GM21526 (cell line): ENCODE data around the gene OR51B5.
"Not testable (repeated sequence)": the region's sequence is repeated elsewhere in the genome, so short reads cannot be mapped to it uniquely, and the experiment has no call there.

Experiments used
- ATAC-seq: cut with Tn5 transposase; IDR thresholded peaks from one replicate; pipeline ENCODE4 v1.9.1; 2021; ENCODE audit warnings: moderate library complexity; ENCODE audit not compliant: unreplicated experiment, low FRiP score

Gene OR51B5

DNA sequence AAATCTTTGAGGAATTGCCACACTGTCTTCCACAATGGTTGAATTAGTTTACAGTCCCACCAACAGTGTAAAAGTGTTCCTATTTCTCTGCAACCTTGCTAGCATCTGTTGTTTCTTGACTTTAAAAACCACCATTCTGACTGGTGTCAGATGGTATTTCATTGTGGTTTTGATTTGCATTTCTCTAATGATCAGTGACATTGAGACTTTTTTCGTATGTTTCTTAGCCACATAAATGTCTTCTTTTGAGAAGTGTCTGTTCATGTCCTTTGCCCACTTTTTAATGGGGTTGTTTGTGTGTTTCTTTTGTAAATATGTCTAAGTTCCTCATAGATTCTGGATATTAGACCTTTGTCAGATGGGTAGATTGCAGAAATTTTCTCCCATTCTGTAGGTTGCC lies 6.1 kb downstream of the OR51B5 start:
- not testable (repeated sequence) for ATAC-seq

DNA sequence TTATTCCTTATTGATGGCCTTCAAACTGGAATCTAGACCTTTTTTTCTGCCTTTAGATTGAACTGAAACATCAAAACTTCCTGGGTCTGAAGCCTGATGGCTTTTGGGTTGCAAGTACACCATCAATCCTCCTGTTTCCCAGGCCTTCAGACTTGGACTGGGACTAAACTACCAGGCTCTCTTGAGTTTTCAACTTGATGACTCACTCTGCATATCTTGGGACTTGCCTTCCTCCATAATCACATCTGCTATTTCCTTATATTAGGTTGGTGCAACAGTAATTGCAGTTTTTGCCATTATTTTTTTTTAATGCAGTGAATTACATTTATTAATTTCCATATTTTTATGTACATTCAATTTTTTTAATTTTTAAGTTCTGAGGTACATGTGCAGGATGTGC lies 7.0 kb downstream of the OR51B5 start:
- no peak for ATAC-seq

DNA sequence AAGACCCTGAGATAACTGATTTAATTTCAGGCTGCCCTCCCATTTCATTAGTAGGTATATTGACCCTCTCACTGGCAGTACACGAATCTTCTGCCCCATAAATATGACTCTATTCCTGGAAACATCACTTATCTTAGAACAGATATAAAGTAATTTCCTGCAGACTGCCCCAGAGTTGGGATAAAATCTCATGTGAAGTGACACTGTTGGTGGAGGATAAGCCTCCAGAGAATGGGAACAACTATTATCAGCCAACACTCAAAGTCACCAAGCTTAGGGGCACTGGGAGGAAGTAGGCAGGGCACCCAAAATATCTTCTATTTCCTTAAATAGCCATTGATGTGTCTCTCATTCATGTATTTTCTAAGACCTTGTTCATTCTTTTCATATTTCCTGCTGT lies 8.2 kb downstream of the OR51B5 start:
- no peak for ATAC-seq

DNA sequence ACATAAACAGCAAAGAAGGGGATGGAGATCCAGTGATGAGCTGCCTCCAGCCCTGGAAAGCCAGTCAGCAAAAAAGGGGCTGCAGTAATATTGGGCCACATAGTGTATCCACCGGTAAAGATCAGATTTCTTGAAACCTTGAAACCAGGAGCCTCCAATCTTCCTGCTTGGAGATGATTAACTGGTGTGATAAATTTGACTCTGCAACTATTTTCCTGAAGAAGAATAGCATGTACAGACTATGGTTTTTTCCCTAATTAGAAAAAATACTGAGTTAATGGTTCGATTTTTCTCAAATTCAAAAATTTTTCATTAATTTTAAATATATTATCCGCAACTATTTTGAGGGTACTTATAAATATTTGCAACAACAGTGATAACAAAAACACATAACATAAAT lies 19.1 kb downstream of the OR51B5 start, which contains the start of gene OR51B2:
Gene OR51B2, minus strand, starts transcription at position 101 of the 400 bp plus-strand sequence. Its CDS starts 0 bp downstream, at position 101.
- no peak for ATAC-seq

DNA sequence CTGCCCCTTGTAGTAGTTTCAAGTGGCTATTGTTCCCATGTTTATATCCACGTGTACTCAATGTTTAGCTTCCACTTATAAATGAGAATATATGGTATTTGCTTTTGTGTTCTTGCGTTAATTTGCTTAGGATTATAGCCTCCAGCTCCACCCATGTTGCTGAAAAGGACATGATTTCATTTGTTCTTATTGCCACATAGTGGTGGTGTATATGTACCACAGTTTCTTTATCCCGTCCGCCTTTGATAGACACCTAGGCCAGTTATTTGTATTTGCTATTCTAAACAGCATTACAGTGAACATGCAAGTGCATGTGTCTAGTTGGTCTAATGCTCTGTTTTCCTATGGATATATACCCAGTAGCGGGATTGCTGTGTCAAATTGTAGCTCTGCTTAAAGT lies 26.0 kb downstream of the OR51B5 start:
- ATAC-seq, result no peak

DNA sequence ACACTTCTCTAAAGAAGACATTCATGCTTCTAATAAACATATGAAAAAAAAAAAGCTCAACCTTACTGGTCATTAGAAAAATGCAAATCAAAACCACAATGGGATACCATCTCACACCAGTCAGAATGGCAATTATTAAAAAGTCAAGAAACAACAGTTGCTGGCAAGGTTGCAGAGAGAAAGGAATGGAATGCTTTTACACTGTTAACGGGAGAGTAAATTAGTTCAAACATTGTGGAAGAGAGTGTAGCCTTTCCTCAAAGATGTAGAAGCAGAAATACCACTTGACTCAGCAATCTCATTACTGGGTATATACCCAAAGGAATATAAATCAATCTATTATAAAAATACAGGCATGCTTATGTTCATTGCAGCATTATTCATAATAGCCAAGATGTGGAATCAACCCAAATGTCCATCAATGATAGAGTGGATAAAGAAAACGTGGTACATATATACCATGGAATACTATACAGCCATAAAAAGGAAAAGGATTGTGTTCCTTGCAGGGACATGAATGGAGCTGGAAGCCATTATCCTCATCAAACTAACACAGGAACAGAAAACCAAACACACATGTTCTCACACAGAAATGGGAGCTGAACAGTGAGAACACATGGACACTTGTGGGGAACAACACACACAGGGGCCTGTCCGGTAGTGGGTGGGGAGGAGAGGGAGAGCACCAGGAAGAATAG lies 29.8 kb downstream of the OR51B5 start:
- ATAC-seq, result not testable (repeated sequence)

DNA sequence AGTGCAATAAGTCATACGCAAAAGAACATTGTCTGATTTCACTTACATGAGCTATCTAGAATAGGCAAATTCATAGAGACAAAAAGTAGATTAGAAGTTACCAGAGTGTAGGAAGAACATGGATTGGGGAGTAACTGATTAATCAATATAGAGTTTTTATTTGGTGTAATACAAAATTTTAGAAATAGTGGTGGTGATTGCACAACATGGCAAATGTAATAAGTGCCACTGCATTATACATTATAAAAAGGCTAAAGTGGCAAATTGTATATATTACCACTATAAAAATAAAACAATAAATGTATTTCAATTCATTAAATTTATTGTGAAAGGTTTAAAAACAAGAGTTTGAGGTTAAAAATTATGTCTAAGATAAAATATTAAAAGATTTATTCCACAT lies 32.9 kb downstream of the OR51B5 start:
- no peak for ATAC-seq

DNA sequence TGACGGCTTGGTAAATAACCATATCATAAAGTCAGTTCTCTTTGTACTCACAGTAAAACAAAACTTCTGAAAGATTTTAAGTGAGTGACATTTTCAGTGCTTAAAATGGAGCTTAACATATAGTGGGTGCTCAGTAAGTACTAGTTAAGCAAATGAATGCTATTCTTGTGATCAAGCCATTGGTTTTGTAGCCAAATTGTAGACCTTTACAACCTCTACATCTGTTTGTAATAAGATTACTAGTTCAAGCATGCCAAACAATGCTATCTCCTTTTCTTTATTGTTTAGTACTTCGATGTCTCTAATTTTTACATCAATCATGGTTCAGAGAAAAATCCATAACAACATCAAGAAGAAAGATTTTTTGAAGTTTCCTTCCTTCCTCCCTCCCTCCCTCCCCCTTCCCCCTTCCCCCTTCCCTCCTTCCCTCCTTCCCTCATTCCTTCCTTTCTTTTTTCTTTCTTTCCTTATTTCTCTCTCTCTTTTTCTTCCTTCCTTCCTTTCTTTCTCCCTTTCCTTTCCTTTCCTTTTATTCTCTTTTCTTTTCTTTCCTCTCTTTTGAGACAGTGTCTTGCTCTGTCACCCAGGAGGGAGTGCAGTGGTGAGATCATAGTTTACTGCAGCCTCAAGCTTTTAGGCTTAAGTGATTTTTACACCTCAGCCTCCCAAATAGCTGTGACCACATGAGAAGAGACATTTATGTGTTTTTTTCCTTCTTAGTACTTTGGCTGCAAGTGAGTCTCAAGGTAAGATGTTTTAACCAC lies 35.9 kb downstream of the OR51B5 start:
- no peak for ATAC-seq

GRCh38 chr11:5304046-5304445 lies 39.3 kb downstream of the OR51B5 start:
- ATAC-seq, result no peak

DNA sequence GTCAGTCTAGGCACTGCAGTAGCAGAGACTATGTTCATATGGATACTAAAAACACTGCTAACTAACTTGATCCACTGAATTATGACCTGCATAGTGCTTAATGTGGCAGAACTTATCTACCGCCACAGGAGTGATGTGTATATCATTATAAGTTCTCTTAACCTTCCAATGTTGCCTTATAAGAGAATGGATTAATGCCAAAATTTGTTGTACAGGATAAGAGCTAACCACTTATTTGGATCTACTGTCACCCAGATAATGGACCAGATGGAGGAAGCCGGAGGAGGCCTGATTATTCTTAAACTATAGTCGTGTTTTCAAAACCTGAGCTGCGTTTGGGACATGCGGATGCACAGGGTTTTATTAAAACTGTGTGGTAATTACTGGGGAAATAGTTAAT lies 39.7 kb downstream of the OR51B5 start:
- no peak for ATAC-seq

- ATAC-seq, result no peak
Observed at GRCh38 chr11:5301846-5302245, 41.5 kb downstream of the OR51B5 start, which contains the start of gene OR51B4. Gene OR51B4 (minus strand): TSS chr11:5301946. CDS start chr11:5301946, 0 bp downstream.

GRCh38 chr11:5300251-5300650 lies 43.1 kb downstream of the OR51B5 start:
- no peak for ATAC-seq

DNA sequence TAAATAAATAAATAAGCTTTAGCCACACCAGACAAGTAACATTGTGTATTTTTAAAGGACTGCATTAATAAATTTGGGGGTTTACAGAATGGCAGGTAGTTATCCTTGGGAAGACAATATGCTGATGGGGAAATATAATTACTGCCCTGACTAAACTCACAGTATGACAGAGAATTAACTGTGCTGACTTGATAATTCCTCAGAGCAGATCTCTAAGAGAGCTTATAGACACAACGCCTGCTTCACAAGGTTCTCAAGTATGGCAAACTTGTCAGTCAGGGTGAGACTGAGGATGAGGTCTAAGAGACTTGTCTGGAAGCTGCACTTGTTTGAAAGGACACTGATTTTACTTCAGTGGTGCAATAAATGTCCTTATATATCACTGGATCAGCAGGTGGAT lies 44.9 kb downstream of the OR51B5 start:
- no peak for ATAC-seq

GRCh38 chr11:5297721-5298323 lies 45.5 kb downstream of the OR51B5 start:
- no peak for ATAC-seq

DNA sequence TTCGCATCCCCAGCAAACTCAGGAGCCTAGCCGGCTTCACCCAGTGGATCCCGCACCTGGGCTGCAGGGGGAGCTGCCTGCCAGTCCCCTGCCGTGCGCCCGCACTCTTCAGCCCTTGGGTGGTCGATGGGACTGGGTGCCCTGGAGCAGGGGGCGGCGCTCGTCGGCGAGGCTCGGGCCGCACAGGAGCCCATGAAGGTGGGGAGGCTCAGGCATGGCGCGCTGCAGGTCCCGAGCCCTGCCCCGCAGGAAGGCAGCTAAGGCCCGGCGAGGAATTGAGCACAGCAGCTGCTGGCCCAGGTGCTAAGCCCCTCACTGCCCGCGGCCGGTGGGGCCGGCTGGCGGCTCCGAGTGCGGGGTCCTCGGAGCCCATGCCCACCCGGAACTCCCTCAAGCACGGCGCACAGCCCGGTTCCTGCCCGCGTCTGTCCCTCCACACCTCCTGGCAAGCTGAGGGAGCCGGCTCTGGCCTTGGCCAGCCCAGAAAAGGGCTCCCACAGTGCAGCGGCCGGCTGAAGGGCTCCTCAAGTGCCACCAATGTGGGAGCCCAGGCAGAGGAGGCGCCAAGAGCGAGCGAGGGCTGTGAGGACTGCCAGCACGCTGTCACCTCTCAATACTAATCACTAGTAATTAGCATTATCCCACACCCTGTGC lies 48.9 kb downstream of the OR51B5 start:
- not testable (repeated sequence) for ATAC-seq

- no peak for ATAC-seq
Observed at GRCh38 chr11:5293028-5293427, 50.3 kb downstream of the OR51B5 start.
